Epidermal melanocyte (primary cell): ENCODE data around the gene PEF1.
A peak's percentile ranks its signal among the peaks of the same experiment; 100 is the strongest.
"Not testable (repeated sequence)": the region's sequence is repeated elsewhere in the genome, so short reads cannot be mapped to it uniquely, and the experiment has no call there.

ENCODE experiments used
- DNase-seq: peaks from one replicate; pipeline ENCODE4 v3.0.0; 2011; ENCODE audit warnings: low spot score; ENCODE audit not compliant: insufficient read length

Gene PEF1

DNA sequence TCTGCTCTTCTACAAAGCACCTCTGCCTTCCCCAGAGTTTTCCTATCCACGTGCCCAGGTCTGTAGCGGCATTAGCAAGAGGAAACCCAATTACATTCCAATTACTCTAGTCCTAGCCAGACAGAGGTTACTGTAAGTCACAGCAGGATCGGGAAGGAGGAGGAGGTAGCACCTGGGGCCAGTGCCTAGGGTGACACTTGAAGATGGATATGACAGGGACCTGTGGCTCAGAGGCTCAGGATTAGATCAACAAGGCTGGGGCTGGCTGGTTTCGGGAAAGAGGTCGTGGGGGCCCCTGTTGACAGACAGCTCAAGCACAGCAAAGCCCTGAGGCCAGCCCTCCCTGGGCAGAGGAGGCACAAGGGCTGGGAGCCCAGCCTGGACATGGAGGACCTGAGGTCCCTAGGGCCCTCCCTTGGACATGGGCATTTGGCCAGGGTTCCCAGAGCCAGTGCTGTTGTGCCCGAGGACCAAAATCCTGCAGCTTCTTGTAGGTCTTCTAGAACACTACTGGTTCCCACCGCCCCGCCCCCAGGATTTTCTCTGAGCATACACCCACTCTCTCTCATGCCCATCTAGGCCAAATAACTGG lies 30.2 kb downstream of the PEF1 start:
- DNase-seq: no peak

DNA sequence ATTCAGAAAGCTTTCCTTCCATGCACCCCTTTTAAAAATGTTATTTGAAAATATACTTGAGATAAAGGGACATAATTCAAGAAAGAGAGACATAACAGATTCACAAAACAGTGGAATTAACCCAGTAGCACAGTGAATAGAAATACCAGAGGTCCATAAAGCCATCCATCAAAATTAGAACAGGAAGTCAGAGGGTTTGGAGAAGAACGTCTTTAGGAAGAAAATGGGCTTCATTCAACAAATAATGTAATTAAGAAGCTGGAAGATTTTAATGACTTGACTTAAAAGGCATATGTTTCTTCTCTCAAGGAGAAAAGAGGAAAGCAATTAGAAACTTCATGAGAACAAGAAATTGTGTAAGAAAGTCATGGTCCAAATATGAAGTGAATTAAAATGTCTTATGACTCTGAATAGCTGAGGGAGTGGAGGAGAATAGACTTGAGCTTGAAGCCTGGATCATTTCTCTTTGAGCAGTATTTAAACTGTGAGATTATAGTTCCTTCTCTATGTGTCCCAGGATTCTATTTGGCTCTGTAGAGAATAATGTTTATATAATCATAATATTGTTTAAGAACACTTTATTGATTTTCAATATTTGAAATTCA lies 35.1 kb downstream of the PEF1 start:
- DNase-seq: no peak

DNA sequence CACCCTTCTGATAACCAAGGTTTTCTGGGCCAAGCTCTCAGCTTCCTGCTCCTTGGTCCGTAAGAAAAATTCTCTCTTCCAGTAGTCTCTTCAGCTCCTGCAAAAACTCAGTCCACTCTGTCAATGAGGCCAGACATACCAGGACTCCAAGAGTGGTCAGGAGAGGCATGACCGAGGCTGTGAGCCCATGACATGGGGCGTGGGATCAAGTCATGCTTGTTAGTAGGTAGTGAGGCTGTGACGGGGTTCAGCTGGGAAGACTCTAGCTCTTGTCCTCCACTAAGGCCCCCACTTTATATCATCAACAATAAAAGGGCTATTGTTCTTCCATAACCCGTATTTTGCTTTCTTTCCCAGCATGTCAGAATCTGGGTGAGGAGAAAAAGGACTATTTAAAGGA lies 37.3 kb downstream of the PEF1 start:
- no peak for DNase-seq

DNA sequence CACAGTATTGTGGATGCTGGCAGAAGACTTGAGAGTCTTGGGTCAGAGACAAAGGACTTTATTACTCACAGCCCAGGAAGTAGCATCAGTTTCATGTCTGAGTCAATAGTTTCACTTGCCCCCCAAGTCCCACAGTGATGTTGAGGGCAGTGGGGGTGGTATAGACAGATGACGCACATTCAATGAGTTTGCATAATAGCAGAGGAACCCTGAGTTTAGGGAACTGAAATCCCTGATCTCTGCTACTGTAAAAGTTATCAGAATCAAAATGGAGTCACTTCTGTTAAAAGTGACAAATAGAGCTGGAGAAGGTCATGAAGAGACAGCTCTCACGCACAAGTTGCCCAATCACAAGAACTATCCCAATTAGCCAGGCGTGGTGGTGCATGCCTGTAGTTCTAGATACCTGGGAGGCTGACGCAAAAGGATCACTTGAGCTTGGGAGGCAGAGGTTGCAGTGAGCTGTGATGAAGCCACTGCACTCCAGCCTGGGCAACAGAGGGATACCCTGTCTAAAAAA lies 38.7 kb downstream of the PEF1 start:
- DNase-seq: no peak

DNA sequence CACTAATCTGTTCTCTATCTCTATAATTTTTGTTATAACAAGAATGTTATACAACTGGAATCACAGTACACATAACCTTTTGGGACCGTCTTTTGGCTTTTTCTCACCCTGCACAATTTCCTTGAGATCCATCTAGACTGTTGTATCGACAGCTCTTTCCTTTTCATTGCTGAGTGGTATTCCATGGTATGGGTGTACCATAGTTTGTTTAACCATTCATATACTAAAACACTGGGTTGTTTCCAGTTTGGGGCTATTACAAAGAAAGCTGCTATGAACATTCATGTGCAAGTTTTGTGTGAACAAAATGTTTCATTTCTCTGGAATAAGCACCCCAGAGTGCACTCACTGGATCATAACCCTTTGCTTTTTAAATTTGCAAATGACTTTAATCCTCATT lies 42.6 kb downstream of the PEF1 start:
- no peak for DNase-seq

DNA sequence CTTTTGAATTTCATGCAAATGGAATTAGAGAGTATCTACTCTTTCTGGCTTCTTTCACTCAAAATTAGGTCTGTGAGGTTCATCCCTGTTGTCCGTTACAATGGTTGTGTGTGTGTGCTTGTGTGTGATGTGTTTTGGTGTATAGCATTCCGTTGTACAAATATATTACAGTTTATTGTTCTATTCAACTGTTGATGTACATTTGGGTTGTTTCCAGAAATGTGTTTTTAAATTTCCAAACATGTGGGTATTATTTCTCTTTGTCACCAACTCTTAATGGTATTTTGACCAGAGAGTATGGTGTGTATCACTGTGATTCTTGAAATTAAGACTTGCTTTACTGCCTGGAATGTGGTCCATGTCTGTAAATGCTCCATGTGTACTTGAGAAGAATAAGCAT lies 44.0 kb downstream of the PEF1 start:
- no peak for DNase-seq

DNA sequence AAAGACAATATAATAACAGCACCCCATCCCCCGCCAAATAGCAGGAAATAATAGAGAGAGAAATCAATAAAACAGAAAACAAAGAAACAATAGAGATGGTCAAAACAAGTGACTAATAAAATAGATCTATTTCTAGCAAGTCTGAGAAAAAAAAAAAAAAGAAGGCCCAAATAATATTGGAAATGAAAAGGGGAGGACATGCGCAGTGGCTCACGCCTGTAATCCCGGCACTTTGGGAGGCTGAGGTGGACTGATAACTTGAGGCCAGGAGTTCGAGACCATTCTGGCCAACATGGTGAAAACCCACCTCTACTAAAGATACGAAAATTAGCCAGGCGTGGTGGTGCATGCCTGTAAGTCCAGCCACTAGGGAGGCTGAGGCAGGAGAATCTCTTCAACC lies 45.7 kb downstream of the PEF1 start:
- no peak for DNase-seq

DNA sequence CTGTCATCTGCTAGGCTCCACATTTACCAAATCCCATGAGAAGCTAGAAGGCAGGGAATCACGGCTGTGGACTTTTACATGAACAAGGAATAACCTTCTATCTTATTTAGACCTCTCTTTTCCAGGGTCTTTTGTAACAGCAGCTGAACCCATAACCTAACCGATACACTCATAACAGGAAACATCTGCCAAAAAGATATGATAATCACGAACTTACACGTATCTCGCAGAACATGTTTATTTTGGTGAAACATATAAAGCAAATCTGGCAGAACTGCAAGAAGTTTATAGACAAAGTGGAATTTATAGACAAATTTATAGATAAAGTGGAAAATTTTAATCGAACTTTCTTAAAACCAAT lies 48.0 kb downstream of the PEF1 start:
- no peak for DNase-seq

DNA sequence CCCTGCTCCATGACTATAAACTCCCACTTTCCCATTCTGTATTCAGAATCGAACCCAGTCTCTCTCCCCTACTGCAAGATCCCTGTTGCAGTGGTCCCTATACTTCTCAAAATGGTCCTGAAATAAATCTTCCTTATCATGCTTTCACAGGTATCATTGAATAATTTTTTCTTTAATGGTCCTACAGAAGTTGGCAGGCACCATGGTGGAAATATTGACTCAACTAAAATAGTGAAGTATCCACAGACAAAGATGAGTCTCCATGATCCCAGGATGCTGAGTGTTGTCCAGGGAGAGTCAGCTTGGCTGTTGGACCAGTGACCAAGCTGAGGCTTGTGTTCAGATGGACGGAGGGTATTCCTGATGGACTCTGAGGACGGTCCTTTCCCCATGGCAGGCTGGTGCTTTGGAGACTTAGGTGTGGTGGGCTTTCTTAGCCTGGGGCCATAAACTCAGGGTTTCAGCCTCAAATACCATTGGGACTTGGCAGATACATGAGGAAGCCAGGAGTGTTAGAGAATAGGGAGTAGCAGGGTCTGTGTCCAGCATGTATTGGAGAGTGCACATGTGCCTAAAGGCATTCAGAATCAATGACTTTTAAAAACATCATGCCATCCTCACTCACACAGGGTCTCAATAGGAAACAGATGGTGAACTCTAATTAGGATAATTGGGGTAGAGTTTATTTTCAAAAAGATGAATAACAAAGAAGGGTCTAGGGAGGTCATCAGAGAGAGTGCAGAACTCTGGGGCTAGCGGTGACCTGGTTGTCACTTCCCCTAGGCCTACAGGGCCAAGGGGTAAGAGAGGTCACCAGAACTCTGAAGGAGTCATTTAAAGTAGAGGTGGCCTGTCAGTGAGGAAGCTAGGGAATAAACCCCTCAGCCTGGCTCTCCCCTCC lies 48.6 kb downstream of the PEF1 start:
- no peak for DNase-seq

DNA sequence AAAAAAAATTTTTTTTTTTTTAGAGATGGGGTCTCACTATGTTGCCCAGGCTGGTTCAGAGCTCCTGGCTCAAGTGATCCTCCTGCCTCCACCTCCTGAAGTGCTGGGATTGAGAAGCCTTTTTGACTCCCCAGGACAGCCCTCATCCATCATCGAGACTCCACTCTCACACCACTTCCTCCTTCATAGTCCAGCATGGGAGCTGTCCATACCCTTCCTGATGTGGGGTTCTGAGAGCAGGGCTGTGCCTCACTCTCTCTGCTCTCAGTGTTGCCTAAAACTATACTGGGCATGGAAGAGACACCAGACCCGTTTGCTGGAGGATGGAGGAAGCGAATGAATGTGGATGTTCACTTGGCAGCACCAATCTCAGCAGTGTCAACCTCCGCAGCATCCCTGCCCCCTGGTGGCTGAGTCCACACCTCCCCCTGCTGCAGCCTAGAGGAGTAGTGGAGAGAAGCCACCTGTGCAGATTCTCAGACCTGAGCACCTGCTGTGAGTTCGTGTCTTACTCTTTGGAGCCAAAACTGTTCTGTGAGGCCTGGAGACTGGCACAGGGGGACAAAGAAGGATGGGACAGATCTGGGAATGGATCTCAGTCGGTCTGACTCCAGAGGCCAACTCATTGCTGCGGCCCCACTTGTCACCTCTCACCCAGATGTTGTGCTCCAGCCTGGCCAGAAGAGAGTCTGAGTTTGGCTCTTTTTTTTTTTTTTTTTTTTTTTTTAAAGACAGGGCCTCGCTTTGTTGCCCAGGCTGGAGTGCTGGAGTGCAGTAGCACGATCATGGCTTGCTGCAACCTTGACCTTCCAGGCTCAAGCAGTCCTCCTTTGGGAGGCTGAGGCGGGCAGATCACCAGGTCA lies 50.7 kb downstream of the PEF1 start:
- peak; percentile 61 for DNase-seq

DNA sequence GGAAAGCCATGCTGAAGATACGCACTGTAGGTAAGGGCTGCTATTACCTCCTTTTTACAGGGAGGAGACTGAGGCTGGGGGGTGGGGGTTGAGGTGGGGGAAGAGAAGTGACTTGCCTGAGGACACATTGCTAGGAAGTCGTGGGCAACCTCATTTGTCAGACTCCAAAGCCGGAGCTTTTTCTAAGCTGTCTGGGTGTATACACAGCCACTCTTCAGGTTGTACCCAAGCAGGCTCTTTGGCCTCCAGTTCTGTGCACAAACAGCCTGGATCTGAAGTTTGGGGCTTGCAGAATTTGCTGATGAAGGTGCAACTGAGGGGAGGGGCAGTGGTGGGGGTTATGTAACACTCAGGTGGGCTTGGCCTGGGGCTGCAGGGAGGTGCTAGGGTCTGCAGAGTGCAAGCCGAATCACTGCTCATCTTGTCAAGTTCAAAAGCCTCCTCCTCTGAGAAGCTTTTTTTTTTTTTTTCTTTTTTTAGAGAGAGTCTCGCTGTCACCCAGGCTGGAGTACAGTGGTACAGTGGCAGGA lies 51.5 kb downstream of the PEF1 start:
- no peak for DNase-seq

DNA sequence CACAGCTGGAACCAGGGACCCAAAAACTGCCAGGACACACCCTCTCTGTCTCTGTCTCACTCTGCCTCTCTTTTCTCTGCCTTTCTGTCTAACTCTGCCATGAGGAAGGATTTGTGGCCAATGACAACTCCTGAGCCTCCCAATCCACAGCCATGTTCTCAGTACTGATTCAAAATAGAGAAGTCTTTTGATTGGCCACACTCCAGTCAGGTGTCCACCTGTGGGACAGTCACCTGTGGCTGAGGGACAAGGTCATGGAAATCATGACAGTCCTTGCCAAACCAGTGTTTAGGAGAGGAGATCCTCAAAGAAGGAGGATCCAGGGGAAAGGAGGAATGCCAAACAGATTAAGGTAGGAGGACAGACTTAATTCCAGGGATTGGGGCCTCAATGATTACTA lies 52.5 kb downstream of the PEF1 start:
- no peak for DNase-seq

DNA sequence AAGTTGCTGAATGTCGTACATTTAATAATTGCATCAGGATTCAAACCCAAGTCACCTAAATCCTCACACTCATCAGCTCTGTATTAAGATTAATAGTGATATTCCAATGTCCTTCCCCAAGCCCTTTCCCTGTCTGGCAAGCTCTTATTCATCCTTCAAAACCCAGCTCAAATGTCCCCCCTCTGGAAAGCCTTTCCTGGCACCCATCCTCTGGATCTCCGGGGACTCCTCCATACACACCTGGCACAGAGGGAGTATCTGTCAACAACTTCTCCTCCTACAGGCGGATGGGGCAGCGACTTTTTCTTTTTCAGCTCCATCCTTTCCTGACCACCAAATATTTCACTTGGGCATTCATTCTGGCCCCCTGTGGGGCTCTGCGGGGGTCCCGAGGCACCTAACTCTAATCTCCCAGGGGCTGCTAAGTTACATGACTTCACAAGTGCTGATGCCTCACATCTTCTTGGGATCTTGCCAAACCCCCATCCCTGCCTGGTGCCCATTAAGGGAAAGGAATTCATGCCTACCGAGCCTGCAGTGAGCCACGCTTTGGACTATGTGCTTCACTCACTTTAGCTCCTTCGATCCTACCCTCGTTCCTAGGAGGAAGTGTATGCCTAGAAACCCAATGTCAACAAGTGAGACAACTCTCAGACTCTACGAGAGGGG lies 53.1 kb downstream of the PEF1 start:
- DNase-seq: no peak

DNA sequence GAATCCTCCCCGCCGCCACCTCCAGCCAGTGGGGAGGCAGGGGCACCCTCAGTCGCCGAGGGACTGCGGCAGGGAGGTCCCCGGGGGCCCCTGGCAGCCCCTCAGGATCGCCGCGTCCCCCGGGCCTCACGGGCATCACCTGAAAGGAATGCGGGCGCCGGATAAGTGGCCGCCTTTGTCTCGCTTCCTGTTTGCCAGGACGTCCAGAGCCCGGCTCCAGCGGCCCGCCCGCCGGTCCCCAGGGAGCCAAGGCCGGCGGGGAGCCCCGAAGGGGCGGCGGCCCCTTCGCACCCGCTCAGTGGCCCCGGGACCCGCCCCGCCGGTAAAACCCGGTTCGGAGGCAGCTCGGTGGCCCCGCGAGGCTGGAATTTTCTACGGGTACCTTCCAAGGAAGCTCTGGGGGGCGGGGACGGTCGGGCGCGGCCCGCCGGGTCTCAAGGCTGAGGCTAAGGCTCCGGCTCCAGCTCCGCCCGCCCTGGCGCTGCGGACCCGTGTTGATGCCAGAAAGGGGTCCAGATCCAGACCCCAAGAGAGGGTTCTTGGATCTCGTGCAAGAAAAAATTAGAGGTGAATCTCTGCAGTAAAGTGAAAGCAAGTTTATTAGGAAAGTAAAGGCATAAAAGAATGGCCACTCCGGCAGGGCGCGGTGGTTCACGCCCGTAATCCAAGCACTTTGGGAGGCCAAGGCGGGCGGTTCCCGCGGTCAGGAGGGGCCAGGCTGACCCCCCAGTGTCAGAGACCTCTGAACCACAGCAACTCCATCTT lies 55.7 kb downstream of the PEF1 start:
- no peak for DNase-seq

DNA sequence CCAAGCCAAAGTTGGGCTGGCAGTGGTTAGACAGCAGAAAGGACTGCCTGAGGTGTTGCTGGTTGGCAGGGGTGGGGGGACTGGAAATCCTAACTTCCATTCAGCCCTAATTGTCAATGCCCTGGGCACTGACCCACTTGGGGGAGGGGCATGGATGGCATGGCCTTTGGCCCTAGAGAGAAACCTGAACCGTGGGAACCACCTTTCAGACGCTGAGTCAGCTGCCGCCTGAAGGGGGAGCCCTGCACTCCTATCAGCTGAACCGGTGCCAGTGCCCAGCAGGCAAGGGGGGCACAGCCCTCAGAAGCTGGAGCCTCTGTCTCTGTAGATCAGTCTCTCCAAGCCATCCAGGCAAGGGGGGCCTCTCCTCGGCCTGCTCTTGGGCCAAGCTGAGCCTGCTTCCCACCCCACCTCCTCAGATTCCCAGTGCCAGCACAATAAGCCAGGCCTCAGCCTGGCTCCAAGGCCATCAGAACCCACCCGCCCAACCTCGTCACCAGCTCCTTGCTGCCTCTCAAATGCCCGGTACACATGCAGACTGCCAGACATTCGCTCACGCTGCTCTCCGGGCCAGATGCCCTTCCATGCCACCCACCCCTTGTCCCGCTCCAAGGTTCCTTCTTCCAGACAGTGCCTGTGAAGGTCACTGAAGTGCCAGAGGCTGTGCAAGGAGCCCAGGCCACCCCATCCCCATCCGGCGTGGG lies 56.8 kb downstream of the PEF1 start:
- no peak for DNase-seq

DNA sequence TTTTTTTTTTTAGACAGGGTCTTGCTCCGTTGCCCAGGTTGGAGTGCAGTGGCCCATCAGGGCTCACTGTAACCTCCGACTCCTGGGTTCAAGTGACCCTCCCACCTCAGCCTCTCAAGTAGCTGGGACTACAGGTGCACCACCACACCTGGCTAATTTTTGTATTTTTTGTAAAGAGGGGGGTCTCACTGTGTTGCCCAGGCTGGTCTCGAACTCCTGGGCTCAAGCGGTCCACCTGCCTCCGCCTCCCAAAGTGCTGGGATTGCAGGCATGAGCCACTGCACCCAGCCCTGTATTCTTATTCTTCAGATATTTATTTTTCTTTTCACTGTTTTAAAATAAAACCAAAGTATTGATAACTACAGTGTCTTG lies 57.4 kb downstream of the PEF1 start:
- not testable (repeated sequence) for DNase-seq

DNA sequence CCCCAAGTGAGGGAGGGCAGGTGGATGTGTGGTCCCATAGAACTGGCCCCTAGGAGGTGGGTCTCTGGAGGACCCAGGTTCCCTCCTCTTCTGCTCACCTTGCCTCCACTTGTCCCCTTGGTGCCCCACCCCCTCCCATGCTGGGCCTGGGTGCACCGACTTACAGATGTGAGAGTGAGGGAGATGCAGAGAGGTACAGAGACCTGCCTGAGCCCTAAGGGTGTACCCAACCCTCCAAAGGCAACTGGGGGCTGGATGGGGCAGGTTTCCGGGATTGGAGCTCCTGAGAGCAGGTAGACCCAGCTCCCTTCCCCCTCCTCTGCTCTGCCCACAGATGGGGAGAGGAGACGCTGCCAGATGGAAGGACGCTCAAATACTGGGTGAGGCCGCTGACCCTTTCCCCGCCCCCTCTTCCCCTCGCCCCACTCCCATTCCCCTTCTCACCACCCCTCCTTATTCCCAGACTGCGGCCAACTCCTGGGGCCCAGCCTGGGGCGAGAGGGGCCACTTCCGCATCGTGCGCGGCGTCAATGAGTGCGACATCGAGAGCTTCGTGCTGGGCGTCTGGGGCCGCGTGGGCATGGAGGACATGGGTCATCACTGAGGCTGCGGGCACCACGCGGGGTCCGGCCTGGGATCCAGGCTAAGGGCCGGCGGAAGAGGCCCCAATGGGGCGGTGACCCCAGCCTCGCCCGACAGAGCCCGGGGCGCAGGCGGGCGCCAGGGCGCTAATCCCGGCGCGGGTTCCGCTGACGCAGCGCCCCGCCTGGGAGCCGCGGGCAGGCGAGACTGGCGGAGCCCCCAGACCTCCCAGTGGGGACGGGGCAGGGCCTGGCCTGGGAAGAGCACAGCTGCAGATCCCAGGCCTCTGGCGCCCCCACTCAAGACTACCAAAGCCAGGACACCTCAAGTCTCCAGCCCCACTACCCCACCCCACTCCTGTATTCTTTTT lies 58.0 kb downstream of the PEF1 start:
- no peak for DNase-seq

DNA sequence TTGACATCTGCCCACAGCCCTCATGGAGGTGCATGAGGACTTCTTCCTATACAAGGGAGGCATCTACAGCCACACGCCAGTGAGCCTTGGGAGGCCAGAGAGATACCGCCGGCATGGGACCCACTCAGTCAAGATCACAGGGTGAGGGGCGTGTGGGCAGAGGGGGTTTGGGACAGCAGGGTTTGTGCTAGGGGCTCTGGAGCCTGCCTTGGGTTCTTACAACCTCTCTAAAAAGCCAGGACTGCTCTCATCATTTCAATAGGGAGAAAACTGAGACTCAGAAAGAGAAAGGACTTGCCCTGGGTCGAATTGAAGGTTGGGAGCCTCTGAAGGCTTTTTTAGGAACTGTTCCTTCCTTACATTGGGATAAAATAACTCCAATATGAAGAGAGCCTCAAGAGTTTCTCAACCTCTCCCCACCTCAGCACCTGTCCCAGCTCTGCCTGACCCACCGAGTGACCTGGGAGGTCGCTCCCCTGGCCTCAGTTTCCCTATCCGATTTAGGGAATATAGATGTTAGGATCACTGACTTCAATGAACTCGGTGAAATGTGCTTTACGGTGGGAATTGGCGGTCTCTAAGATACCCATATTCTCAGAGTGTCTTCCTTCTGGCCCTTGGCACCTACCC lies 58.8 kb downstream of the PEF1 start:
- DNase-seq: no peak
